Fibroblast of skin of left biceps (primary cell): ENCODE data around the gene PCDHGA8.
"Not testable (repeated sequence)": the region's sequence is repeated elsewhere in the genome, so short reads cannot be mapped to it uniquely, and the experiment has no call there.

Source experiments
- DNase-seq, 2 experiments: peaks; one replicate each; pipeline ENCODE4 v3.0.0-alpha.2; 2013; ENCODE audit warnings: low read depth in 2 of 2

PCDHGA8 gene

DNA sequence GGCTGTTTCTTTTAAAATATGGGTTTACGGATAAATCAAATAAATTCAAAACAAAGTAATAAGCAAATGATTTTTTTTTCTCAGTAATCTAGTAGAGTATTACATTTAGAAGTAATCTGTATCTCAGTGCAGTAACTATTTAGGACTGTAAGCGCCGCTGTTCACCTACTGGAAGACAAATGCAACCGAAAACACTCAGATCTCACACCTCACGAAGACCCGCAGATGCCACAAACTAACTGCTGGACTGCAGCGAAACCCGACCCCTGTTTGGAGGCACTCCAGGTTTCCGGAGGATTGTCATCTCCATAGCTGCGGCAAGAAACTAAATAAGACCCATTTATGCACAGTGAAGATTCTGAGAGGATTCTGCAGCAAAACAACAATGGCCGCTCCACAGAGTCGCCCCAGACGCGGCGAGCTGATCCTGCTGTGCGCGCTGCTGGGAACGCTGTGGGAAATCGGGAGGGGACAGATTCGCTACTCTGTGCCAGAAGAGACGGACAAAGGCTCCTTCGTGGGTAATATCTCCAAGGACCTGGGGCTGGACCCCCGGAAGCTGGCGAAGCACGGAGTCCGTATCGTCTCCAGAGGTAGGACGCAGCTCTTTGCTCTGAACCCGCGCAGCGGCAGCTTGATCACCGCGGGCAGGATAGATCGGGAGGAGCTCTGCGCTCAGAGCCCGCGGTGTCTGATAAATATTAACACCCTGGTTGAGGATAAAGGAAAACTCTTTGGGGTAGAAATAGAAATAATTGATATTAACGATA lies at the start of gene PCDHGA8:
TSS of gene PCDHGA8 (plus strand) at position 205 of the 770 bp plus-strand sequence. CDS start at position 386, 181 bp downstream.
- DNase-seq = no peak

GRCh38 chr5:141342773-141343172 lies 49.7 kb upstream of the PCDHGA8 start:
- no peak for DNase-seq

GRCh38 chr5:141343242-141343952 lies 49.0 kb upstream of the PCDHGA8 start, which contains the start of gene PCDHGA3:
TSS of gene PCDHGA3 (plus strand) at chr5:141343829. CDS start at chr5:141344034, 205 bp downstream.
- no peak for DNase-seq

DNA sequence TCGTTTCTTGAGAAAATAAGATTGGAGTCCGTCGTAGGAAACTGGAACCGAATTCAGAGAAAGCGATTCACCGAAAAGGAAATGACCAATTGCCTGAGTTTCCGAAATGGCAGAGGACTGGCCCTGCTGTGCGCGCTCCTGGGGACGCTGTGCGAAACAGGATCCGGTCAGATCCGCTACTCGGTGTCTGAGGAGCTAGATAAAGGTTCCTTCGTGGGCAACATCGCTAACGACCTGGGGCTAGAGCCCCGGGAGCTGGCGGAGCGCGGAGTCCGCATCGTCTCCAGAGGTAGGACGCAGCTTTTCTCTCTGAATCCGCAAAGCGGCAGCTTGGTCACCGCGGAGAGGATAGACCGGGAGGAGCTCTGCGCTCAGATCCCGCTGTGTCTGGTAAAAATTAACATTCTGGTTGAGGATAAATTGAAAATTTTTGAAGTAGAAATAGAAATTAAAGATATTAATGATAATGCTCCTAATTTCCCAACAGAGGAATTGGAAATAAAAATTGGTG lies 48.4 kb upstream of the PCDHGA8 start:
- no peak for DNase-seq

DNA sequence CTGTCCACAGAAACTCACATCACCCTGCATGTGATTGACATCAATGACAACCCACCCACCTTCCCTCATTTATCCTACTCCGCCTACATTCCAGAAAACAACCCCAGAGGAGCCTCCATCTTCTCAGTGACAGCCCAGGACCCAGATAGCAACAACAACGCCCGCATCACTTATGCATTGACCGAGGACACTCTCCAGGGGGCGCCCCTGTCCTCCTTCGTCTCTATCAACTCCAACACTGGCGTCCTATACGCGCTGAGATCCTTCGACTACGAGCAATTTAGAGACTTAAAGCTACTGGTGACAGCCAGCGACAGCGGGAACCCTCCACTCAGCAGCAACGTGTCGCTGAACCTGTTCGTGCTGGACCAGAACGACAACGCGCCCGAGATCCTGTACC lies 47.1 kb upstream of the PCDHGA8 start:
- no peak for DNase-seq

DNA sequence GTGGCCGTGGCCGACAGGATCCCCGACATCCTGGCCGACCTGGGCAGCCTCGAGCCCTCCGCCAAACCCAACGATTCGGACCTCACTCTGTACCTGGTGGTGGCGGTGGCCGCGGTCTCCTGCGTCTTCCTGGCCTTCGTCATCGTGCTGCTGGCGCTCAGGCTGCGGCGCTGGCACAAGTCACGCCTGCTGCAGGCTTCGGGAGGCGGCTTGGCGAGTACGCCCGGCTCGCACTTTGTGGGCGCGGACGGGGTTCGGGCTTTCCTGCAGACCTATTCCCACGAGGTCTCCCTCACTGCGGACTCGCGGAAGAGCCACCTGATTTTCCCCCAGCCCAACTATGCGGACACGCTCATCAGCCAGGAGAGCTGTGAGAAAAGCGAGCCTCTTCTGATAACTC lies 46.4 kb upstream of the PCDHGA8 start:
- DNase-seq = not testable (repeated sequence)

GRCh38 chr5:141349917-141350619 lies 42.4 kb upstream of the PCDHGA8 start, which contains the start of gene PCDHGB1:
TSS of gene PCDHGB1 (plus strand) at chr5:141350099. CDS start at chr5:141350261, 162 bp downstream.
- no peak for DNase-seq

DNA sequence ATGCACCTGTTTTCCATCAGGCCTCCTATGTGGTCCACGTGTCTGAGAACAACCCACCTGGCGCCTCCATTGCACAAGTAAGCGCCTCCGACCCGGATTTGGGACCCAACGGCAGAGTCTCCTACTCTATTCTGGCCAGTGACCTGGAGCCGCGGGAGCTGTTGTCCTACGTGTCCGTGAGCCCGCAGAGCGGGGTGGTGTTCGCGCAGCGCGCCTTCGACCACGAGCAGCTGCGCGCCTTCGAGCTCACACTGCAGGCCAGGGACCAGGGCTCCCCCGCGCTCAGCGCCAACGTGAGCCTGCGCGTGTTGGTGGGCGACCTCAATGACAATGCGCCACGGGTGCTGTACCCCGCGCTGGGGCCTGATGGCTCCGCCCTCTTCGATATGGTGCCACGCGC lies 40.8 kb upstream of the PCDHGA8 start:
- DNase-seq = no peak

DNA sequence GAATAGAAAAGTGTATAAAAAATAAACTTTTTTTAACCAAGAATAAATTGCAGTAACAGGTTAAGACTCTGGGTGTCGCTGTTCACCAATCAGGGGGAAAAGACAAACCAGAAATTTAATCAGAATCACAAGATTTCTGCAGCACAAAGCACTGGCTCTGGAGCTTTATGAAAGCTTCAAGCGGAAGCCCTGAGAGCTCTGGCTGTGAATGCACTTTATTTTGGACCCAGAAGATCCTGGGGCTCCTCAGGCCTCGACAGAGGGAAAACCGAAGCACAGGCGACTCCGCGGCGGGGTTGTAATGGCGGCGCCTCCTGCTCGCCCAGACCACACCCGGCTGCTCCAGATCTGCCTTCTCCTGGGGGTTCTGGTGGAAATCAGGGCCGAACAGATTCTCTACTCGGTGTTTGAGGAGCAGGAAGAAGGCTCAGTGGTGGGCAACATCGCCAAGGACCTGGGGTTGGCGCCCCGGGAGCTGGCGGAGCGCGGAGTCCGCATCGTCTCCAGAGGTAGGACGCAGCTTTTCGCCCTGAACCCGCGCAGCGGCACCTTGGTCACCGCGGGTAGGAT lies 37.4 kb upstream of the PCDHGA8 start, which contains the start of gene PCDHGA4:
TSS of gene PCDHGA4 (plus strand) at position 122 of the 570 bp plus-strand sequence. CDS start at position 209, 87 bp downstream.
- DNase-seq = no peak

GRCh38 chr5:141355641-141356040 lies 36.8 kb upstream of the PCDHGA8 start:
- DNase-seq = no peak

DNA sequence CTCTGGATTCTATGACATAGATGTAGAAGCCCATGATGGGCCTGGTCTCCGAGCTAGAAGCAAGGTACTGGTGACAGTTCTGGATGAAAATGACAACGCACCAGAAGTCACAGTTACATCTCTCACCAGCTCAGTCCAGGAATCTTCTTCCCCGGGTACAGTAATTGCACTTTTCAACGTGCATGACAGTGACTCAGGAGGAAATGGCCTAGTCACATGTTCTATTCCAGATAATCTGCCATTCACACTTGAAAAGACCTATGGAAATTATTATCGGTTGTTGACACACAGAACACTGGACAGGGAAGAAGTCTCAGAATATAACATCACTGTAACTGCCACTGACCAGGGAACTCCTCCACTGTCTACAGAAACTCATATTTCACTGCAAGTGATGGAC lies 36.3 kb upstream of the PCDHGA8 start:
- DNase-seq = no peak

DNA sequence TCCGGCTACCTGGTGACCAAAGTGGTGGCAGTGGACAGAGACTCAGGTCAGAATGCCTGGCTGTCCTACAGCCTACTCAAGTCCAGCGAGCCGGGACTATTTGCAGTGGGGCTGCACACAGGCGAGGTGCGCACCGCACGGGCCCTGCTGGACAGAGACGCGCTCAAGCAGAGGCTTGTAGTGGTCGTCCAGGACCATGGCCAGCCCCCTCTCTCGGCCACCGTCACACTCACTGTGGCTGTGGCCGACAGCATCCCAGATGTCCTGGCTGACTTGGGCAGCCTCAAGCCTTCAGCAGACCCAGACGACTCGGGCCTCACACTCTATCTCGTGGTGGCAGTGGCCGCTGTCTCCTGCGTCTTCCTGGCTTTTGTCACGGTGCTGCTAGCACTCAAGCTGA lies 35.5 kb upstream of the PCDHGA8 start:
- DNase-seq = no peak

DNA sequence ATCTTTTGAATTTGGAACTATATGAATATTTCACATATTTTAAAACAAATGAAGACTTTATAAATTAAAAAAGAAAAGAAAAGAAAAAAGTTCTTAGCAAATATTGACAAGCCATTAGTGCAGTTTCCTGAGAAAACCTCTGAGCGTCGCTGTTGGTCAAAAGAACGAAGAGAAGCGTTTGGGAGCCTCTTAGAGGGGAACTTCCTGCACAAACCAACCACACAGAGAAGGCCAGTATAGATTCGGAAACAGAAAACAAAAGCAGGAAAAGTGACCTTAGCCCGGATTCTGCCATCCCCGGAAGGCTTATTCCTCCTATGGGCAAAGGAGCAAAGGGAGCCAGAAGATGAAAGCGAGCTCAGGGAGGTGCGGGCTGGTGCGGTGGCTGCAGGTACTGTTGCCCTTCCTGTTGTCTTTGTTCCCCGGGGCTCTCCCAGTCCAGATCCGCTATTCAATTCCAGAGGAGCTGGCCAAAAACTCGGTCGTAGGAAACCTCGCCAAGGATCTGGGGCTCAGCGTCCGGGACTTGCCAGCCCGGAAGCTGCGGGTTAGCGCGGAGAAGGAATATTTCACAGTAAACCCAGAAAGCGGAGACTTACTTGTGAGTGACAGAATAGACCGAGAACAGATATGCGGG lies 32.5 kb upstream of the PCDHGA8 start, which contains the start of gene PCDHGB2:
TSS of gene PCDHGB2 (plus strand) at position 205 of the 637 bp plus-strand sequence. CDS start at position 347, 142 bp downstream.
- DNase-seq = no peak

DNA sequence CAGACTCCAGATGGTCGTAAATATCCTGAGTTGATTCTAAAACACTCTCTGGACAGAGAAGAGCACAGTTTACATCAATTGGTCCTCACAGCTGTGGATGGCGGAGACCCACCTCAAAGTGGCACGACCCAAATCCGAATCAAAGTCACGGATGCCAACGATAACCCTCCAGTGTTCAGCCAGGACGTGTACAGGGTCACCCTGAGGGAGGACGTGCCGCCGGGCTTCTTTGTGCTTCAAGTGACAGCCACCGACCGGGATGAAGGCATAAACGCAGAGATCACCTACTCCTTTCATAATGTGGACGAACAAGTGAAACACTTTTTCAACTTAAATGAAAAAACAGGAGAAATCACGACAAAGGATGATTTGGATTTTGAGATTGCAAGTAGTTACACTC lies 31.7 kb upstream of the PCDHGA8 start:
- no peak for DNase-seq

GRCh38 chr5:141362719-141363118 lies 29.7 kb upstream of the PCDHGA8 start:
- DNase-seq = no peak

GRCh38 chr5:141363952-141364660 lies 28.3 kb upstream of the PCDHGA8 start, which contains the start of gene PCDHGA5:
TSS of gene PCDHGA5 (plus strand) at chr5:141364162. CDS start at chr5:141364331, 169 bp downstream.
- DNase-seq = no peak

DNA sequence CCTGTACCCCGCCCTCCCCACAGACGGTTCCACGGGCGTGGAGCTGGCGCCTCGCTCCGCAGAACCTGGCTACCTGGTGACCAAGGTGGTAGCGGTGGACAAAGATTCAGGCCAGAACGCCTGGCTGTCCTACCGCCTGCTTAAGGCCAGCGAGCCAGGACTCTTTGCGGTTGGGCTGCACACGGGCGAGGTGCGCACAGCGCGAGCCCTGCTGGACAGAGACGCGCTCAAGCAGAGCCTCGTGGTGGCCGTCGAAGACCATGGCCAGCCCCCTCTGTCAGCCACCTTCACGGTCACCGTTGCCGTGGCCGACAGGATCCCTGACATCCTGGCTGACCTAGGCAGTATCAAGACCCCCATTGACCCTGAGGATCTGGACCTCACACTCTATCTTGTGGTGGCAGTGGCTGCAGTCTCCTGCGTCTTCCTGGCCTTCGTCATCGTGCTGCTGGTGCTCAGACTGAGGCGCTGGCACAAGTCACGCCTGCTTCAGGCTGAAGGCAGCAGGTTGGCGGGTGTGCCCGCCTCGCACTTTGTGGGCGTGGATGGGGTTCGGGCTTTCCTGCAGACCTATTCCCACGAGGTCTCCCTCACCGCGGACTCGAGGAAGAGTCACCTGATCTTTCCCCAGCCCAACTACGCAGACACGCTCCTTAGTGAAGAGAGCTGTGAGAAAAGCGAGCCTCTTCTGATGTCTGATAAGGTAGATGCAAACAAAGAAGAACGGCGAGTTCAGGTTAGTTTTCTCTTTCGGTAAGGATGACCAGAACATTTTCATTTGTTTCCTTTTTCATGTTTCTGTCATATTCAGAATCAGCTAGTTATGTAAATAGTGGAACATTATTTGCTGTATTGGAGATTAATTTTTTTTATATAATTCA lies 26.2 kb upstream of the PCDHGA8 start:
- DNase-seq = no peak

GRCh38 chr5:141369994-141370848 lies 22.2 kb upstream of the PCDHGA8 start, which contains the start of gene PCDHGB3:
TSS of gene PCDHGB3 (plus strand) at chr5:141370242. CDS start at chr5:141370395, 153 bp downstream.
- DNase-seq = no peak
